ENCODE measurements around the gene E2F1.

E2F1 gene, protein sequence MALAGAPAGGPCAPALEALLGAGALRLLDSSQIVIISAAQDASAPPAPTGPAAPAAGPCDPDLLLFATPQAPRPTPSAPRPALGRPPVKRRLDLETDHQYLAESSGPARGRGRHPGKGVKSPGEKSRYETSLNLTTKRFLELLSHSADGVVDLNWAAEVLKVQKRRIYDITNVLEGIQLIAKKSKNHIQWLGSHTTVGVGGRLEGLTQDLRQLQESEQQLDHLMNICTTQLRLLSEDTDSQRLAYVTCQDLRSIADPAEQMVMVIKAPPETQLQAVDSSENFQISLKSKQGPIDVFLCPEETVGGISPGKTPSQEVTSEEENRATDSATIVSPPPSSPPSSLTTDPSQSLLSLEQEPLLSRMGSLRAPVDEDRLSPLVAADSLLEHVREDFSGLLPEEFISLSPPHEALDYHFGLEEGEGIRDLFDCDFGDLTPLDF

DNA sequence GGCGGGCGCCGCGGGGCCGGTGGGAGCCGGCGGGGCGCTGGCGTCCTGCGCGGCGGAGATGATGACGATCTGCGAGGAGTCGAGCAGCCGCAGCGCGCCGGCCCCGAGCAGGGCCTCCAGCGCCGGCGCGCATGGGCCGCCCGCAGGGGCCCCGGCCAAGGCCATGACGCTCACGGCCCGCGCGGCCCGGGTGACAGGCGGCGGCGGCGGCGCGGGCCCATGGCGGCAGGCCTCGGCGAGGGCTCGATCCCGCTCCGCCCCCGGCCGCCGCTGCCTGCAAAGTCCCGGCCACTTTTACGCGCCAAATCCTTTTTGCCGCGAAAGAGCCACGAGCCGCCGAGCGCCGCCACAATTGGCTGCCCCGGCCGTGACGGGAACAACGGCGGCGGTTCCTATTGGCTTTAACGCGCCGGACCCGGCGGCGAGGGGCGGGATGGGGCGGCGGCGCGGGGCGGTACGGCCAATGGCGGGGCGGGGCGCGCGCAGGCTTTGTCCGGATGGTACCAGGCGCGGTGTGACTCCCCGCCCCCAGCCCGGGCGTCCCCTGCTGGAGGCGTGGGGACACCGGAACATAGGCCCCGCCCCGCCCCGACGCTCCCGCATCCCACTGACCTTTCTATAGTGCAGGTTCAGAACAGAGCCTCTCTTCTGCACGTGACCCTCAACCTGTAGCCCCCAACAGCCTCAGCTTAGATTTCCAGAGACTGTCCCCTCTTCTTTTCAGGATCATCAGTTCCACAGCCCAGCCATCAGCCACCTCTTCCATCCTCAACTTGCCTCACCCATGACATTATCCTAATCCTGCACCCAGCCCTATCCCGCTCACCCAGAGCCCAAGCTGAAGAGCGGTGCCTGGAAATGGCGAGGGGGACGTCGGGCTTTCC, at the start of gene E2F1:
Gene E2F1, minus strand, starts transcription at position 286 of the 884 bp plus-strand sequence. Its CDS starts 121 bp downstream, at position 165.
- peak; percentile 88 for DNase-seq (ENCODE audit: low read depth)

DNA sequence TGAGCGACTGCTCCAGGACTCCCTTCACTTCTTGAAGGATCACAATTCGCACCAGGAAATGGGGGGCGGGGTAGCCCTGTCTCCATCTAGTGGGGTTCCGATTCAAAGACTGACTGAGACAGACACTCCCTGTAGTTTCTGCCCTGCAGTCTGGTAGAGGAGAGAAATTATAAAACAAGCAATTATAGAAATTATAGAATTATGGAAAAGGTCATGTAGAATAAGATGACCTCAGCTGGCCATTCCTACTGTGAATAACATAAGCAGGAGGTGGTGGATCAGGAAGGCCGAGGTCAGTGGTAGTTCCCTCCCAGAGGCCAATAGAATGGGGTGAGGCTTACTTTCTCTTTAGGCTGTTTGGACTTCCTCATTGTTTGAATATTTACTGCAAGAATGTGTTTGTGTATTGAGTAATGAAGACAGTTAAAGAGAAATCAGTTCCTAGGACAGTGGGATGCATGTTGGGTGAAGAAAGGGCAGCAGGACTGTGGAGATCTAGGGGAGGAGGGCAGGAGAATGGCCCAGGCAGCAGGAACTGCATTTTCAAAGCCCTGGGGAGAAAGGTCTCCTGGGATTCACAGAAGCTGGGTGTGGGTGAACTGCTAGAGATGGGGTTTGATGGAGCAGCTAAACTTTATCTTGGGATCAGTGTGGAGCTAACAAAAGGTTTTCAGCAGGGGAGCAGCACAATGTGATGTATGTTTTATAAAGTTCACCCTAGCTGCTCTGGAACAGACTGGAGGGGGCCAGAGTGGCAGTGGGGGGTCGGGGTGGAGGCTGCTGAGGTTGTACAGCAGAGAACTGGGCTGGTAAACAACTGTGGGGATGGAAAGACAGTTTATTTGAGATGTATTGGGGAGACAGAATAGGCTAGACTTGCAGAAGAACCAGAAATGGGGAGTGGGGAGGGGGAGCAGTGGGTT, 47.7 kb upstream of the E2F1 start:
- peak; percentile 47 for DNase-seq (ENCODE audit: low read depth)

- no peak for DNase-seq (ENCODE audit: low read depth)
These were observed 46.2 kb upstream of the E2F1 start for GRCh38 chr20:33732166-33732970.

- DNase-seq (ENCODE audit: low read depth): peak; percentile 70
These were observed 45.5 kb upstream of the E2F1 start, which contains the start of gene ZNF341 for GRCh38 chr20:33731693-33732165. ZNF341 (plus strand) TSS chr20:33731996; CDS start chr20:33732022, 26 bp downstream.

DNA sequence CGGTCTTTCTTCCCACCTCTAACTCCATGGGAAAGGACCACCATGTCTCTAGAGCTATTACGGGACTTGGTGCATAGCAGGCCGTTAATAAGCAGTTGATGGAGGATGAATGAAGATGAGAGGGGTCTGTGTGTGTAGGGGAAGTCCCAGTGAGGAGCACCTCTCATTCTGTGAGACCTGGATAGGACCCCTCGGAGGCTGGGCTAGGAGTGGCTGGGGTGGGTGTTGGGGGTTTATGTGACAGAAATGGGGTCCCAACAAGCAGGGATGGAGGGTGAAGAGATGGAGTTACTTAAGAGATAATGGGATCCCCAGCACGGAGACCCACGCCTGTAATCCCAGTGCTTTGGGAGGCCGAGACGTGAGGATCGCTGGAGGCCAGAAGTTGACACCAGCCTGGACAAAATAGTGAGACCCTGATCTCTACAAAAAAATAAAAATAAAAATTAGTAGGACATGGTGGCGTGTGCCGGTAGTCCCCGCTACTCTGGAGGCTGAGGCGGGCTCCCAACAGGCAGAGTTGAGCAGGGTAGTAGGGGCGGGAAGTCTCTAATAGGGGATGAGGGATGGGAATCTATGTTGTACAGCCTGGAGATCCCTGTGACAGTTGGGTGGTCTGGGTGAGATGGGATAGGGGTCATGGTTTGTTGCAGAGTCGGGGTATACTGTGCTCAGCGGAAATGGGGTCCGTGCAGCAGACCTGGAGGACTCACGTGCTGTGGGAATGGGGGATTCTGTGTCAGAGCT, 44.9 kb upstream of the E2F1 start:
- no peak for DNase-seq (ENCODE audit: low read depth)

GRCh38 chr20:33729101-33729500, 42.9 kb upstream of the E2F1 start:
- DNase-seq (ENCODE audit: low read depth): no peak

- DNase-seq (ENCODE audit: low read depth): no peak
These were observed 42.3 kb upstream of the E2F1 start for GRCh38 chr20:33728463-33728862.

- DNase-seq (ENCODE audit: low read depth): no peak
These were observed 41.6 kb upstream of the E2F1 start for GRCh38 chr20:33727806-33728205.

DNA sequence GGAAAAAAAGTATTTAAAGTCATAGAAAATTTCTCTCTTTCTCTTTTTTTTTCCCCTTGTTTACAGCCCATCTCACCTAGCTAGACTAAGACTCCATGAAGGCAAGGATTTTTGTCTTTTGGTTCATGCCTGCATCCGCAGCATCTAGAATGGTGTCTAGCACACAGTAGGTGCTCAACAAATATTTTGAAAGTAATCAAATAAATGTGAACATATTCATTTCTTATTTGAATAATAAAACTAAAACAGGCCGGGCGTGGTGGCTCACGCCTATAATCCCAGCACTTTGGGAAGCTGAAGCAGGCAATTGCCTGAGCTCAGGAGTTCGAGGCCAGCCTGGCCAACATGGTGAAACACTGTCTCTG, 40.9 kb upstream of the E2F1 start:
- no peak for DNase-seq (ENCODE audit: low read depth)

DNA sequence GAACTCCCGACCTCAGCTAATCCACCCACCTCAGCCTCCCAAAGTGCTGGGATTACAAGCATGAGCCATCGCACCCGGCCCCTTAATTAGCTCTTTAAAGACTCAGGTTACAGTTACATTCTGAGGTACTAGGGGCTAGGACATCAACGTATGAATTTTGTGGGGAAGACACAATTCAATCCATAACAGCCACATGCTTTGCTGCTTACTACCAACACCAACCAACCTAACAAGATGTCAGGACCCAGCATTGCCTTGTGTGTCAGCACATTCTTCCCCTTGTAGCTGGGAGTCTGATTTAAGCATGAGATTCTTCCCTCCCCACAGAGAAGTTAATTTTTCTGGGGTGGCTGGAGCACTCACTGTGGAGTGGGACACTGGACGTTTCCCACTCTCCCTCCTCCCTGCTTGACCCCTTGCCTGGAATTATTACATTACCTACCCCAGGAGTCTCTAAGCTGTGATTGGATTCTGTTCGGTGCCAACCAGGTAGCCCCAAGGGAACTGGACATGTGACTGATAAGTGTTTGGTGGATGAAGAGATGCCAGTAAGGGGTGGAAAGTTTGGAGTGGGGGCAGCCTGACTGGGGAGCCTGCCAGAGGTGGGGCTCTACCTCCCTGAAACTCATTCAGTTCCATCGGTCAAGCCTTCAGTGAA, 39.6 kb upstream of the E2F1 start:
- no peak for DNase-seq (ENCODE audit: low read depth)

- no peak for DNase-seq (ENCODE audit: low read depth)
These were observed 38.4 kb upstream of the E2F1 start for GRCh38 chr20:33724439-33725094.

DNA sequence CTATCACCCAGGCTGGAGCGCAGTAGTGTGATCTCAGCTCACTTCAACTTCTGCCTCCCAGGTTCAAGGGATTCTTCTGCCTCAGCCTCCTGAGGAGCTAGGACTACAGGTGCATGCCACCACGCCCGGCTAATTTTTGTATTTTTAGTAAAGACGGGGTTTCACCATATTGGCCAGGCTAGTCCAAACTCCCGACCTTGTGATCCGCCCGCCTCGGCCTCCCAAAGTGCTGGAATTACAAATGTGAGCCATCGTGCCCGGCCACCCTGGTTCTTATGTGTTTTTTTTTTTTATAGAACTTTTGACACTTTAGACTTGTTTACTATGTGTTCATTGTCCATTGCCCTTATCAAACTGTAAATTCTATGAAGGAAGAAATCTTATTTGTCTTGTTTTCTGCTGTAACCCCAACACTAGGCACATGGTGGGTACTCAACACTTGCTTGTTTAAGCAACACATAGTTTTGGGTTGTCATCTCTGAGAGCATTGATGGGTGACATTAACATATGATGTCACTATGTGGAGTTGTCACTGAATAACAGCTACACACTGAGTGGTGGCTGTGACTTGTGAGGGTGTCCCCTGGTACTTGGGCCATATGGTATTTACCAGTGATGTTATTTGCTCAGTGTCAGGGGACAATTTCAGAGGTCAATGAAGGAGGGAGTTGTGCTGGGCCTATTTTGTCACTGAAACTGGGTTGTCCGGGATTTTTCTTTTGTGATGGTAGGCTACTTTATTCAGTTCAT, 35.4 kb upstream of the E2F1 start:
- no peak for DNase-seq (ENCODE audit: low read depth)

DNA sequence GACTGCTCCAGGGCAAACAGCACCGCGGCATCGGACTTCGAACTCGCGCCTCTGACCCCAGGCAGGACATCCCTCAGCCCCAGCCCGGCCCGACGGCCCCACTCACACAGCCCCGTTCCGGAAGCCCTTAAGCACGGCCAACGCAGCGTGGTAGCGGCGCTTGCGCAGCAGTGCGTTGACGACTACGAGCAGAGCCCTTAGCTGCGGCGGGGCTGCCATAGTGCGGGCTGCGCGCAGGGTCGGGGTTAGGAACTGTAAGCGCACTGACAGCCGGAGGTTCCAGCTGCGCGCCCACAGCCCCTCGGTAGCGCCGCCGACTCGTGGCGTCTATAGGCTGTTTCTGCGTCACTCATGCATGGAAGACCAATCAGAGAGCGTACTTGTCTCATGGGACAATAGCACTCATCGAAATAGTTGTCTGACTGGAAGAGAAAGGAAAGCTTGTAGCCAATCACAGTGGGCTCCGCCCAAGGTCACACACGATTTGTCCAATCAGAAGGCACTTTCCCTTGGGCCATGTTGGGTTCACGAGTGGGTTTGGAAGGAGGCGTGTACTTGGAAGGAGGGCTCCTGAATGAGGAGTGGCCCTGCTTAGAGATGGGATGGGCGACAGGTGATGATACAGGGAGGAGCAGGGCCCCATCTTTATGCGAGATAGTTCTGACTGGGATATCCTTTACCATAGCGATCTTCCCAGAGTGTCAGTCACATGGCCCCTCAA, 34.0 kb upstream of the E2F1 start, which contains the start of gene PXMP4:
Gene PXMP4, minus strand, starts transcription at position 322 of the 721 bp plus-strand sequence. Its CDS starts 103 bp downstream, at position 219.
- DNase-seq (ENCODE audit: low read depth): peak; percentile 99

DNA sequence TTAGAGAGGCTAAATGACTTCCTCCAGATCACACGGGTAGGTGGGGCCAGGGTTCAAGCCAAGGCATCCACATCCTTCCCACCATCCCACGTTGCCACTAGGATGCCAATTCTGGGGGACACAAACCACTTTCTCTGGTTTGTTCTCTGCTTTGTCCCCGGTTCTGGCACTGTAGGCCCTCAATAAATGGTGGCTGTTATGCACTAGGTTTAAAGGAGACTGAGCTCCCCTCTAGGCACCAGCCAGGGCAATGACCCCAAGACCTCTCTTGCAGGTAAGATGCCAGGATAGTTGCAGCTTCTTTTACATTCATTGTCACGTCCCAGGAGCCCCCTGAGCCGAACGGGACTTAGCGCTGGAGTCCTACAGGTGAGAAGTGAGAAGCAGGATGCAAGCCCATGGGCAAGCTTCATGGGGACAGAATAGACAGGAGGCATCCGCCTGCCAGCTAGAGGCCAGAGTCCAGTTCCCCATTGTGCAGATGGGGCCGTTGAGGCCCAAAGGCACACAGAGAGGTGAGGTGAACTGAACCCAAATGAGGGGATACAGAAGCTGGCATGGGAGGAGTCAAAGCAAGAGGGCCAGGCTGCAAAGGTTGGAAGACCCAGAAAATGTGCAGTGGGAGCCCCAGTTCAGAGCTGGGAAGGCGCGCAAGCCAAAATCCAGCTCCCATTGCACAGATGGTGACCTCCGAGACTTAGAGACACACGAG, 33.2 kb upstream of the E2F1 start:
- DNase-seq (ENCODE audit: low read depth): no peak

DNA sequence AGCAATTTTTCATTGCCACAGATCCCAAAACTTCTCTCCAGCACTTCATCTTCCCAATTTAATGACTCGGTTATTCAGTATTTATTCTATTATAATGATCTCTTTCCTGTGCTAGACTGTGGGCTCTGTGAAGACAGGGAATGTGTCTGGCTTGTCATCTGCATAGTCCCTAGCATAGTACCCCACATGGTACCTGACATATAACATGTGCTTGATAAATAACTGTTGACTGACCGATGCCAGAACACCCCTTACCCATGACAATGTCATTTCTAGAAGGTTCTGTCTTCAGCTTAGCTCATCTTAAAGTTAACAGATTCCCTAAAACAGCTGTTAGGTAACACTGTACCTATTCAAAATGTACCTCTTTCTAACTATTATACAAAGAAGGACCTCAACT, 30.3 kb upstream of the E2F1 start:
- DNase-seq (ENCODE audit: low read depth): no peak

GRCh38 chr20:33713865-33714367, 27.7 kb upstream of the E2F1 start:
- no peak for DNase-seq (ENCODE audit: low read depth)

DNA sequence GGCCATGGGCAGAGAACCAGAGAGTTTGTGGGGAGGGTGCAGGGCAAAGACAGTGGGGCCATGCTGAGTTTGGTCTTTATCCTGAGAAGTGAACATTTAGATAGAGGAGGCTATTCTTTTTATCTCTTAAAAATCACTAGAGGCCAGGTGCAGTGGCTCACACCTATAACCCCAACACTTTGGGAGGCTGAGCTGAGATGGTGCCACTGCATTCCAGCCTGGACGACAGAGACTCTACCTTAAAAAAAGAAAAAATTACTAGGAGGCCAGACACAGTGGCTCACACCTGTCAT, 25.2 kb upstream of the E2F1 start:
- DNase-seq (ENCODE audit: low read depth): no peak
